GM12872 (cell line): ENCODE measurements around the gene SPATA20.

Source experiments
- CTCF ChIP-seq: IDR thresholded peaks from 3 replicates; pipeline ENCODE4 v1.5.1; 2011; ENCODE audit warnings: low read depth, mild to moderate bottlenecking, low read length, moderate library complexity; ENCODE audit not compliant: insufficient read depth

SPATA20 gene

GRCh38 chr17:50542795-50543774 is 3.9 kb upstream of the SPATA20 start:
- no peak for TF ChIP-seq CTCF

GRCh38 chr17:50544516-50544915 is 2.5 kb upstream of the SPATA20 start:
- no peak for TF ChIP-seq CTCF

GRCh38 chr17:50545311-50545710 is 1.7 kb upstream of the SPATA20 start:
- TF ChIP-seq CTCF: no peak

- no peak for TF ChIP-seq CTCF
Observed at GRCh38 chr17:50546701-50547034, 306 bp upstream of the SPATA20 start.

- TF ChIP-seq CTCF: no peak
Observed at GRCh38 chr17:50547736-50548083, 736 bp downstream of the SPATA20 start.

- TF ChIP-seq CTCF: no peak
Observed at GRCh38 chr17:50548831-50549230, 1.9 kb downstream of the SPATA20 start.

- TF ChIP-seq CTCF: no peak
Observed at GRCh38 chr17:50549256-50549941, 2.4 kb downstream of the SPATA20 start.
